Measurements from ENCODE around the gene PLK2. TPM values are rescaled to one million over a fixed set of nuclear protein-coding genes. Genes with fewer than 3 reads are reported as not detected.

Gene PLK2
- total RNA-seq, 1 donor from 2014 or later: 613 TPM

- TF ChIP-seq CTCF (conservative IDR thresholded peaks at IDR 0.05; ENCODE audit: low read depth, low read length): peak; percentile 27
- no peak overlapping the region for H3K4me3 ChIP-seq (ENCODE audit: low read depth, low read length)
- DNase-seq (ENCODE audit: low read depth): no peak
Observed at GRCh38 chr5:58501778-58502417, 42.0 kb upstream of the PLK2 start.

GRCh38 chr5:58499941-58500340 lies 40.1 kb upstream of the PLK2 start:
- H3K4me3 ChIP-seq (ENCODE audit: low read depth, low read length): no peak overlapping the region
- DNase-seq (ENCODE audit: low read depth): no peak
- no peak for TF ChIP-seq CTCF (conservative IDR thresholded peaks at IDR 0.05; ENCODE audit: low read depth, low read length)

- no peak for TF ChIP-seq CTCF (conservative IDR thresholded peaks at IDR 0.05; ENCODE audit: low read depth, low read length)
- H3K4me3 ChIP-seq (ENCODE audit: low read depth, low read length): no peak overlapping the region
- DNase-seq (ENCODE audit: low read depth): no peak
Observed at GRCh38 chr5:58499231-58499630, 39.3 kb upstream of the PLK2 start.

- TF ChIP-seq CTCF (conservative IDR thresholded peaks at IDR 0.05; ENCODE audit: low read depth, low read length): peak; percentile 90
- no peak overlapping the region for H3K4me3 ChIP-seq (ENCODE audit: low read depth, low read length)
- no peak for DNase-seq (ENCODE audit: low read depth)
Observed at GRCh38 chr5:58498340-58498942, 38.6 kb upstream of the PLK2 start.

- no peak for TF ChIP-seq CTCF (conservative IDR thresholded peaks at IDR 0.05; ENCODE audit: low read depth, low read length)
- no peak for DNase-seq (ENCODE audit: low read depth)
Observed at GRCh38 chr5:58497921-58498320, 38.0 kb upstream of the PLK2 start.

GRCh38 chr5:58497386-58497785 lies 37.5 kb upstream of the PLK2 start:
- no peak overlapping the region for H3K4me3 ChIP-seq (ENCODE audit: low read depth, low read length)
- TF ChIP-seq CTCF (conservative IDR thresholded peaks at IDR 0.05; ENCODE audit: low read depth, low read length): no peak
- DNase-seq (ENCODE audit: low read depth): no peak

More at GRCh38 chr5:58497921-58498320, 38.0 kb upstream of the PLK2 start:
- no peak overlapping the region for H3K4me3 ChIP-seq (ENCODE audit: low read depth, low read length)

- H3K4me3 ChIP-seq (ENCODE audit: low read depth, low read length): no peak overlapping the region
- DNase-seq (ENCODE audit: low read depth): no peak
- TF ChIP-seq CTCF (conservative IDR thresholded peaks at IDR 0.05; ENCODE audit: low read depth, low read length): peak; percentile 57
Observed at GRCh38 chr5:58496488-58496887, 36.6 kb upstream of the PLK2 start.
